Measurements from ENCODE around the gene HPSE2. TPM values are rescaled to one million over a fixed set of nuclear protein-coding genes. Genes with fewer than 3 reads are reported as not detected.

Gene HPSE2
- polyA plus RNA-seq, 1 experiment = not detected

DNA sequence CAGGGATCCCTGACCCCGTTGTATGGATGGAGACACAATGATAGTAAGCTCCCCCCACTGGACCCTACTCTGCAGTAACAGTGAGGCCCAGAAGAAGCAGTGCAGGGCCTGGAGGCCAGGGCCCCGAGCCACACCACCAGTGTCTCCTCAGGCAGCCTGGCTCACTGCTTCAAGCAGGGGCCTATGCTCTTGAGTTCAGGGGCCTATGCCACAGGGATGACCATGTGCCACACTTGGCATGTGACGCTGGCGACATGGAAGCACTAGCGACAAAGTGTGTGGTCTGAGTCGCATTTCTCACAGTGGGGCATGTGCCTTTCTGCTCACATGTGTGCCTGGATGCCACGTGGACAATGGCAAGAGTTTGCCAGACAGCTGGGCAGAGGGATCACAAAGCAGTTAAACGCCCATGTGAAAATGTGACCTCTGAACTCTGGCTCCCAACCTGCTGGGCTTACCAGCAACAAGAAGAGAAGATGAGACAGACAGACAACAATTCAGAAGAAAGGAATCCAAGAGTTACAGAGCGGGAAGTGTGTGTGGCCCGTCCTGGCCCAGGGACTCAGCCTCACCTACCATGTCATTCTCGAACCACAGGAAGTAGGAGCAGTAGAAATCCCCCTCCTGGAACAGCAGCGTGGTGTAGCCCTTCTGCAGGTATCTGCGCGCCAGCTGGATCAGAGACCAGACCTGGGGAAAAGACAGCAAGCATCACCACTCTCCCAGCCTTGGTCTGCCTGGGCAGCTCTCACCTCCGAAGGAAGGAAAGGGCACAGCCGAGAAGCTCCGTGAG is 816.0 kb downstream of the HPSE2 start:
- no peak for DNase-seq (ENCODE audit: low read depth)
- TF ChIP-seq, protein P1, sequence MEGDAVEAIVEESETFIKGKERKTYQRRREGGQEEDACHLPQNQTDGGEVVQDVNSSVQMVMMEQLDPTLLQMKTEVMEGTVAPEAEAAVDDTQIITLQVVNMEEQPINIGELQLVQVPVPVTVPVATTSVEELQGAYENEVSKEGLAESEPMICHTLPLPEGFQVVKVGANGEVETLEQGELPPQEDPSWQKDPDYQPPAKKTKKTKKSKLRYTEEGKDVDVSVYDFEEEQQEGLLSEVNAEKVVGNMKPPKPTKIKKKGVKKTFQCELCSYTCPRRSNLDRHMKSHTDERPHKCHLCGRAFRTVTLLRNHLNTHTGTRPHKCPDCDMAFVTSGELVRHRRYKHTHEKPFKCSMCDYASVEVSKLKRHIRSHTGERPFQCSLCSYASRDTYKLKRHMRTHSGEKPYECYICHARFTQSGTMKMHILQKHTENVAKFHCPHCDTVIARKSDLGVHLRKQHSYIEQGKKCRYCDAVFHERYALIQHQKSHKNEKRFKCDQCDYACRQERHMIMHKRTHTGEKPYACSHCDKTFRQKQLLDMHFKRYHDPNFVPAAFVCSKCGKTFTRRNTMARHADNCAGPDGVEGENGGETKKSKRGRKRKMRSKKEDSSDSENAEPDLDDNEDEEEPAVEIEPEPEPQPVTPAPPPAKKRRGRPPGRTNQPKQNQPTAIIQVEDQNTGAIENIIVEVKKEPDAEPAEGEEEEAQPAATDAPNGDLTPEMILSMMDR (IDR thresholded peaks at IDR 0.05; ENCODE audit: insufficient read depth, low read depth, low read length) = no peak
- no peaks in the 10 kb centered on the region for H3K27me3 ChIP-seq (ENCODE audit: control insufficient read depth, insufficient read depth, low read length)
- H3K4me3 ChIP-seq (ENCODE audit: low read depth, low read length) = no peak overlapping the region
- ChIA-PET POLR2A (no interaction called here), CTCF (interaction anchor here (0.7 to 1.6 kb wide), 3 partner anchors 11 to 110 kb away, joined by 3 to 5 read pairs (median 4); no protein-coding TSS in a partner anchor)
- peaks cover 14% of the 10 kb centered on the region for H3K36me3 ChIP-seq (ENCODE audit: control insufficient read depth, insufficient read depth, low read length)

DNA sequence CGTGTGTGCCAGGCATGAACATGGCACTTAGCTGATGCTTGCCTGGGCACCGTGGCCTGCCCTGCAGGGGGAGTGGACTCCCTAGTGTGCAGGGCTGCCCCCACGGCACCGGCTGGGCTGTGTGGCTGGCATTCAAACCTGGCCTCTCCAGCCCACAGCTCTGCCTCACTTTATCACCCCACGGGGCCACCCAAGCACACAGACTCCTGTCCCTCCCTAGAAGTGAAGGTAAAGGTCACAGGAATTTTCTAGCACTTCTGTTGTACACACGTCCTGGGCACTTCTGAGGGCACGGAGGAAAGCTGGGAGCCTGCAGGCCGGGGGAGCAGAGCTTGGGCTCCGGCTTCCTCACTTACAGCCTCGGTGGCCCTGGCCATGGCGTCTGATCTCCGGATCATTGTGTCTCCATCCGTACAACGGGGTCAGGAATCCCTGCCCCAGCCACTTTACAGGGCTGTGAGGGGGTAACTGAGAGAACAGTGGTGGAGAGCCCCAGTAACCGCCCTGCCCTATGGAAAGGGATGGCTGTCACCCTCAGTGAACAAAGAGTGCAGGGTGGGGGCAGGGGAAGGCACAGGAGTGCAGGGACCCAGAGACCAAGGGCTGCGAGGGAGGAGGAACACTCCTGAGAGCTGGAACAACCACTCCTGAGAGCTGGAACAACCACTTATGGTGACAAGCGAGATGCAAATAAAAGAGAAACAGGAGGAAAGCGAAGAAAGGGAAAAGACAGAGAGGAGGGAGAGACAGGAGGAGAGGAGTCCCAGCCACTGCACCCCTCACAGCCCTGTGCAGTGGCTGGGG is 816.8 kb downstream of the HPSE2 start:
- ChIA-PET CTCF (interaction anchor here (0.7 to 1.6 kb wide), 2 partner anchors 12 to 16 kb away, joined by 3 to 5 read pairs; no protein-coding TSS in a partner anchor), POLR2A (no interaction called here)
- no peak for DNase-seq (ENCODE audit: low read depth)
- H3K36me3 ChIP-seq (ENCODE audit: control insufficient read depth, insufficient read depth, low read length) = peaks cover 14% of the 10 kb centered on the region
- no peak overlapping the region for H3K4me3 ChIP-seq (ENCODE audit: low read depth, low read length)
- no peaks in the 10 kb centered on the region for H3K27me3 ChIP-seq (ENCODE audit: control insufficient read depth, insufficient read depth, low read length)
- TF ChIP-seq, protein P1 (IDR thresholded peaks at IDR 0.05; ENCODE audit: insufficient read depth, low read depth, low read length) = no peak

DNA sequence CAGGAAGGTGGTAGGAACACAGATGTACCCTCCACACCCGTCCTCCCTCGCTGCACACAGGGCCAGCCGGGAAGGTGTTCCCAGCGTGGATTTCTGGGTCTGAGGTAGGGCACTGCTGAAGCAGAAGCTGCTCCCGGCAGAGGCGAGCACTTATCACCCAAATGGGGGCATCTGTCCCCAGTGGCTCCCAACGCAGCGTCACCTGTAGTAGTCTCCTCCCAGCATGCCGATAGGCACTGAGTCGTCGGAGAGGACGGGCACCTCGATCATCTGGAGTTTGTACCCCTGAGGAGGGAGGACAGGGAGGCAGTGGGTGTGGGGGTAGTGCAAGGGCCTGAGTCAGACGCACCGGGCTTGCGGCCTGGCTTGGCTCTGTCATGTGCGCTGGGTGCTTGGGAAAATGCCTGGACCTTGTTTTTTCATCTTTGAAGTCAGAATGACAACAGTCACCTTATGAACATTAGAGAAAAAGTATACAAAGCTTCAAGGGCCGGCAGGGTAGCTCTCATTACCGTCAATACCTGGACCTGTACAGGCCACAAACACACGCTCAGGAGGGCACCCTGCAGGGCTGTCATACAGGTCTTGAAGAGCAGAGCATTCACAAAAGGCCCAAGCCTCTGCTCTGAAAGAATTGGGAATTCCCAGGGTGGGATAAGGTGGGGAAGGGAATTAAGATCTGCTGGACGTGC is 817.5 kb downstream of the HPSE2 start:
- no peak for DNase-seq (ENCODE audit: low read depth)
- Histone ChIP-seq H3K4me3 (ENCODE audit: low read depth, low read length) (no peak overlapping the region), H3K27me3 (ENCODE audit: control insufficient read depth, insufficient read depth, low read length) (no peaks in the 10 kb centered on the region), H3K36me3 (ENCODE audit: control insufficient read depth, insufficient read depth, low read length) (peaks cover 13% of the 10 kb centered on the region)
- TF ChIP-seq, protein P1 (IDR thresholded peaks at IDR 0.05; ENCODE audit: insufficient read depth, low read depth, low read length) = no peak
- ChIA-PET POLR2A (no interaction called here), CTCF (interaction anchor here (7.2 kb wide), 1 partner anchor 7 kb away, joined by 44 read pairs; no protein-coding TSS in a partner anchor)

- CTCF ChIA-PET = interaction anchor here (7.2 kb wide), 1 partner anchor 8 kb away, joined by 44 read pairs; no protein-coding TSS in a partner anchor
- POLR2A ChIA-PET = no interaction called here
Measured at GRCh38 chr10:98417481-98417959, 818.1 kb downstream of the HPSE2 start.

More at GRCh38 chr10:98417481-98417959, 818.1 kb downstream of the HPSE2 start:
- H3K27me3 ChIP-seq (ENCODE audit: control insufficient read depth, insufficient read depth, low read length) = no peaks in the 10 kb centered on the region
- H3K4me3 ChIP-seq (ENCODE audit: low read depth, low read length) = no peak overlapping the region
- peaks cover 14% of the 10 kb centered on the region for H3K36me3 ChIP-seq (ENCODE audit: control insufficient read depth, insufficient read depth, low read length)
- TF ChIP-seq, protein P1 (IDR thresholded peaks at IDR 0.05; ENCODE audit: insufficient read depth, low read depth, low read length) = no peak
- no peak for DNase-seq (ENCODE audit: low read depth)

Data from BJ (cell line).